ENCODE data around the gene PPARD. TPM values are rescaled to one million over a fixed set of nuclear protein-coding genes. Genes with fewer than 3 reads are reported as not detected.

PPARD gene
- total and polyA plus RNA-seq, 8 donors: 21.0 to 28.4 (median 23.9) TPM

GRCh38 chr6:35400901-35401311 lies 58.5 kb downstream of the PPARD start:
- no peaks in the 10 kb centered on the region for H3K9me3 ChIP-seq
- ATAC-seq: peak; percentile 43
- H3K4me1 ChIP-seq: peaks cover 0 to 6% of the 10 kb centered on the region in 2 donors
- no peaks in the 10 kb centered on the region for H3K36me3 ChIP-seq
- H3K27ac ChIP-seq: peak overlapping the region; percentile 18 to 24
- H3K27me3 ChIP-seq: no peaks in the 10 kb centered on the region
- no peak for DNase-seq
- TF ChIP-seq CTCF (IDR thresholded peaks at IDR 0.05): no peak
- intact Hi-C loops (cut with DNase I): no loop called here
- H3K4me3 ChIP-seq: no peak overlapping the region

DNA sequence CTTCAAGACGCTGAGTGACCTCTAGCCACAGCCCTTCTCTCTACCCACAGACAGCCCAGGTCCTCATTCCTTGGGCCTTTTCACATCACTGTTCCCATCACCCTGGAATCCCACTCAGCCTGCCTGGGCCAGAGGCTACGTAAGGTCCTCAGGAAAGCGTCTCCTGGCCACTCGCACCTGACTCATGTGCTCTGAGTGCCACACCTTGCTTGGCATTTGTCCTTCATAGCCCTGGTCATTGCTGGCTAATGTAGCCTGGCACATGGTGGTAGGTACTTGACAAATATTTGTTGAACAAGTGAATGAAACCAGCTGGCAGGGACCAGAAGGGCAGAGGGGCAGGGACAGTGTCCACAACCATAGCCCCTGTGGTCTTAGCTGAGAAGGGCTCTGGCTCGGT lies 59.2 kb downstream of the PPARD start:
- peak overlapping the region in 1 of 2 donors; percentile 41 for H3K27ac ChIP-seq
- H3K4me3 ChIP-seq: no peak overlapping the region
- DNase-seq (peak in 1 of 4 donors; percentile 71), ATAC-seq (peak; percentile 88)
- intact Hi-C loops (cut with DNase I): no loop called here
- H3K9me3 ChIP-seq: no peaks in the 10 kb centered on the region
- H3K27me3 ChIP-seq: no peaks in the 10 kb centered on the region
- H3K36me3 ChIP-seq: no peaks in the 10 kb centered on the region
- H3K4me1 ChIP-seq: peaks cover 0 to 6% of the 10 kb centered on the region in 2 donors
- no peak for TF ChIP-seq CTCF (IDR thresholded peaks at IDR 0.05)

GRCh38 chr6:35402136-35402855 lies 59.9 kb downstream of the PPARD start:
- H3K27me3 ChIP-seq: no peaks in the 10 kb centered on the region
- H3K27ac ChIP-seq: peak overlapping the region in 1 of 2 donors; percentile 41
- DNase-seq (no peak), ATAC-seq (peak; percentile 72)
- H3K4me3 ChIP-seq: no peak overlapping the region
- intact Hi-C loops (cut with DNase I): no loop called here
- no peaks in the 10 kb centered on the region for H3K9me3 ChIP-seq
- no peak for TF ChIP-seq CTCF (IDR thresholded peaks at IDR 0.05)
- H3K36me3 ChIP-seq: no peaks in the 10 kb centered on the region
- peaks cover 0 to 6% of the 10 kb centered on the region in 2 donors for H3K4me1 ChIP-seq

- Histone ChIP-seq H3K4me3 (no peak overlapping the region), H3K9me3 (no peaks in the 10 kb centered on the region)
- intact Hi-C loops (cut with DNase I): no loop called here
Observed at GRCh38 chr6:35402856-35403191, 60.5 kb downstream of the PPARD start.

More at GRCh38 chr6:35402856-35403191, 60.5 kb downstream of the PPARD start:
- Histone ChIP-seq H3K27me3 (no peaks in the 10 kb centered on the region), H3K4me1 (peaks cover 0 to 6% of the 10 kb centered on the region in 2 donors), H3K36me3 (no peaks in the 10 kb centered on the region), H3K27ac (peak overlapping the region in 1 of 2 donors; percentile 41)
- TF ChIP-seq CTCF (IDR thresholded peaks at IDR 0.05): no peak
- no peak for ATAC-seq
- DNase-seq: no peak
